Measurements from ENCODE around the gene OR6J1. TPM values are rescaled to one million over a fixed set of nuclear protein-coding genes. Genes with fewer than 3 reads are reported as not detected.

Gene OR6J1
- total RNA-seq, 2 donors from 2014 or later = not detected

DNA sequence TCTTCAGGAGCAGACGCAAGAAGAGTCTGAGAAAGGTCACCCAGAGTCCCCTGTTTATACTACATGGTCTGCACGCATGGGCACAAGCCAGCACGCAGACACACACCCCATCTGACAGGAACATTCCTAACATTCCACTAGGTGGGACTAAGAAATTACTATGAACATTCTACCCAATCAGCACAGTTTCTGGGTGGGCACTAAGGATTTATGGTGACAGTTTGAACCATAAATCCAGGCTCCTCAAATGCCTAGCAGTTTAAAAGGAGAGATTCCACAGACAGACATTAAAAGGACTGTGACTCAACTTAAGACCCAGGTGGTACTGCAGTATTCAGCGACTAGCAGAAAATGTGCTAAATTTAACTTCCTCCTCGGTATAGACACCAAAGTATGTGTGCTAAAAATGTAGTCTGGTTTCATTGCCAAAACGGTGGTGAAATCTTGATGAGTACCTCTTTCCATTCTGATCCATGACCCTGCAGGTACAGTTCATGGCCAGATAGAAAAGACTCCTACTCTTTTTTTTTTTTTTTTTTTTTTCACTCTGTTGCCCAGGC lies 29.8 kb downstream of the OR6J1 start:
- H3K4me1 Mint-ChIP-seq (ENCODE audit: low read depth) = no peaks in the 10 kb centered on the region
- H3K4me3 Mint-ChIP-seq = no peak overlapping the region
- H3K27ac Mint-ChIP-seq = no peak overlapping the region
- H3K36me3 Mint-ChIP-seq (ENCODE audit: insufficient read depth in 2 of 2) = peaks cover 3 to 9% of the 10 kb centered on the region in 2 donors
- no peaks in the 10 kb centered on the region for H3K27me3 Mint-ChIP-seq (ENCODE audit: low read depth)
- DNase-seq (no peak), ATAC-seq (replicated peaks in 1 of 2) (no peak)
- peaks cover 0 to 2% of the 10 kb centered on the region in 2 donors for H3K9me3 Mint-ChIP-seq

- Mint-ChIP-seq H3K4me1 (ENCODE audit: low read depth) (no peaks in the 10 kb centered on the region), H3K4me3 (no peak overlapping the region), H3K27me3 (ENCODE audit: low read depth) (no peaks in the 10 kb centered on the region), H3K27ac (no peak overlapping the region), H3K36me3 (ENCODE audit: insufficient read depth in 2 of 2) (peaks cover 3 to 9% of the 10 kb centered on the region in 2 donors), H3K9me3 (peaks cover 0 to 2% of the 10 kb centered on the region in 2 donors)
- ATAC-seq (replicated peaks in 1 of 2) (no peak), DNase-seq (no peak)
Measured at GRCh38 chr14:22613736-22614239, 30.4 kb downstream of the OR6J1 start.

- Mint-ChIP-seq H3K36me3 (ENCODE audit: insufficient read depth in 2 of 2) (peaks cover 3 to 9% of the 10 kb centered on the region in 2 donors), H3K27ac (no peak overlapping the region), H3K9me3 (peaks cover 0 to 2% of the 10 kb centered on the region in 2 donors), H3K27me3 (ENCODE audit: low read depth) (no peaks in the 10 kb centered on the region), H3K4me3 (no peak overlapping the region), H3K4me1 (ENCODE audit: low read depth) (no peaks in the 10 kb centered on the region)
- ATAC-seq (replicated peaks in 1 of 2) = no peak
- DNase-seq = no peak
Measured at GRCh38 chr14:22613106-22613695, 31.0 kb downstream of the OR6J1 start.

DNA sequence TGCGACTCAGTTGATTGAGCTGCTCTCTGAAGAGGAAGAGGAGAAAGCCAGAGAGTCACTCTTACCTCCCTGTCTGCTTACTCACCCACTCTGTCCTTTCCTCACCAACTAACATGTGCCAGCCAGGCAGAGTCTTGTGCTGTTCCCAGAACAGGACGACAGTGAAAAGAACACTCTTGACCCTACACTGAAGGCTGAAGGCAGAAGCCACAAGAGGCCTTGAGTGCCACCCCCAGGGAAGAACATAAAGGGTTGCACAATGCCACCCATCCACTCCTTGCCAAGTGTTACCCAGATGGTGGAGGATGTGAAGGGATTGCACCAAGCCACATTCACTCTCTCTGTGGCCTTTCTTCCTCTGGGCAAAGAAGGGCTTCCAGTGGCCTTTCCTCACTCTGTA lies 33.2 kb downstream of the OR6J1 start:
- Mint-ChIP-seq H3K9me3 (no peaks in the 10 kb centered on the region), H3K4me1 (ENCODE audit: low read depth) (no peaks in the 10 kb centered on the region), H3K36me3 (ENCODE audit: insufficient read depth in 2 of 2) (peaks cover 3 to 8% of the 10 kb centered on the region in 2 donors), H3K27ac (no peak overlapping the region), H3K27me3 (ENCODE audit: low read depth) (no peaks in the 10 kb centered on the region), H3K4me3 (no peak overlapping the region)
- DNase-seq (no peak), ATAC-seq (replicated peaks in 1 of 2) (no peak)

GRCh38 chr14:22607291-22607690 lies 36.9 kb downstream of the OR6J1 start:
- no peak overlapping the region for H3K4me3 Mint-ChIP-seq
- H3K27me3 Mint-ChIP-seq (ENCODE audit: low read depth) = no peaks in the 10 kb centered on the region
- H3K27ac Mint-ChIP-seq = no peak overlapping the region
- ATAC-seq (replicated peaks in 1 of 2) (no peak), DNase-seq (no peak)
- H3K36me3 Mint-ChIP-seq (ENCODE audit: insufficient read depth in 2 of 2) = peaks cover 8 to 12% of the 10 kb centered on the region in 2 donors
- H3K4me1 Mint-ChIP-seq (ENCODE audit: low read depth) = peaks cover 3% of the 10 kb centered on the region
- H3K9me3 Mint-ChIP-seq = no peaks in the 10 kb centered on the region

DNA sequence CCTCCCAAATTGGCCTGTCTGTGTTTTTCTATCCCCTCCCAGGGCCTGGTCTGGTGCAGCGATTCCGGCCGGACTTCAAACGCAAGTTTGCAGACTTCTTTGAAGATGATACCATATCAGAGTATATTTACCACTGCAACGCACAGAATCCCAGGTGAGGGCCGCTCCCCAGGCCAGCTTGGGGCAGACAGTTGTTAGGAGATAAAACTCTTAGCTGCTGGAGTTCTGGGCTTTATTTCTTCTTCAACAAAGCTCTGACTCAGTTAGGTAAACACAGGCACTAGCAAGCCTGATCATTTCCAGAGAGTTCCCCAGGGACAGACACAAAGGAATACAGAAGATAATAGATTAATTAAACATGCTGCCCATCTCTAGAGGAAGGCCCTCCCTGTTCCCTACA lies 37.8 kb downstream of the OR6J1 start:
- Mint-ChIP-seq H3K4me1 (ENCODE audit: low read depth) (peaks cover 8% of the 10 kb centered on the region), H3K27ac (no peak overlapping the region), H3K9me3 (no peaks in the 10 kb centered on the region), H3K27me3 (ENCODE audit: low read depth) (no peaks in the 10 kb centered on the region), H3K36me3 (ENCODE audit: insufficient read depth in 2 of 2) (peaks cover 10 to 14% of the 10 kb centered on the region in 2 donors), H3K4me3 (no peak overlapping the region)
- ATAC-seq (replicated peaks in 1 of 2) (no peak), DNase-seq (no peak)

GRCh38 chr14:22602862-22603261 lies 41.3 kb downstream of the OR6J1 start:
- H3K4me3 Mint-ChIP-seq = no peak overlapping the region
- no peaks in the 10 kb centered on the region for H3K27me3 Mint-ChIP-seq (ENCODE audit: low read depth)
- ATAC-seq (replicated peaks in 1 of 2) (no peak), DNase-seq (no peak)
- no peak overlapping the region for H3K27ac Mint-ChIP-seq
- H3K4me1 Mint-ChIP-seq (ENCODE audit: low read depth) = peaks cover 31% of the 10 kb centered on the region
- peaks cover 8 to 10% of the 10 kb centered on the region in 2 donors for H3K36me3 Mint-ChIP-seq (ENCODE audit: insufficient read depth in 2 of 2)
- H3K9me3 Mint-ChIP-seq = no peaks in the 10 kb centered on the region

- H3K9me3 Mint-ChIP-seq = no peaks in the 10 kb centered on the region
- no peak overlapping the region for H3K4me3 Mint-ChIP-seq
- DNase-seq (no peak), ATAC-seq (replicated peaks in 1 of 2) (no peak)
- H3K27ac Mint-ChIP-seq = no peak overlapping the region
- H3K27me3 Mint-ChIP-seq (ENCODE audit: low read depth) = no peaks in the 10 kb centered on the region
- peaks cover 9 to 10% of the 10 kb centered on the region in 2 donors for H3K36me3 Mint-ChIP-seq (ENCODE audit: insufficient read depth in 2 of 2)
- peaks cover 37% of the 10 kb centered on the region for H3K4me1 Mint-ChIP-seq (ENCODE audit: low read depth)
Measured at GRCh38 chr14:22601996-22602395, 42.2 kb downstream of the OR6J1 start.

- H3K9me3 Mint-ChIP-seq = no peaks in the 10 kb centered on the region
- peaks cover 37% of the 10 kb centered on the region for H3K4me1 Mint-ChIP-seq (ENCODE audit: low read depth)
- no peak for ATAC-seq (replicated peaks in 1 of 2)
- no peak overlapping the region for H3K4me3 Mint-ChIP-seq
- no peak overlapping the region for H3K27ac Mint-ChIP-seq
- no peak for DNase-seq
- H3K27me3 Mint-ChIP-seq (ENCODE audit: low read depth) = no peaks in the 10 kb centered on the region
- peaks cover 9 to 10% of the 10 kb centered on the region in 2 donors for H3K36me3 Mint-ChIP-seq (ENCODE audit: insufficient read depth in 2 of 2)
Measured at GRCh38 chr14:22601456-22601855, 42.7 kb downstream of the OR6J1 start.

DNA sequence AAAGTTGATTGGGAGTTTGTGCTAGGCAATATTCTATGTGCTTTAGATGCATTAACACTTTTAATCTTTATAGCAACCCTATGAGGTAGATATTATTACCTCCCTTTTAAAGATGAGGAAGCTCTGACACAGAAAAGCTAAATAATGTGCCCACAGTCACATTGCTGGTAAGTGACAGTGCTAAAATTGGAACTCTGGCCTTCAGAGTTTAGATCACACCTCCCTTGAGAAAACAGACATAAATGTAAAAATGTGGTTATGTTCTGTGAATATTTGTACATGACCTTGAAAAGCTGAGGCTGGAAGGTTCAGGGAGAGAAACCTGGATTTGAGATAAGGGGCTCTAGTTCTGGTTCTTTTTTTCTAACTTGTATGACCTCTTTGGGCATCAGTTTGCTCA lies 44.1 kb downstream of the OR6J1 start:
- Mint-ChIP-seq H3K4me3 (peak overlapping the region in 1 of 2 donors; percentile 95), H3K36me3 (ENCODE audit: insufficient read depth in 2 of 2) (peaks cover 5 to 10% of the 10 kb centered on the region in 2 donors), H3K27me3 (ENCODE audit: low read depth) (no peaks in the 10 kb centered on the region), H3K4me1 (ENCODE audit: low read depth) (peaks cover 37% of the 10 kb centered on the region), H3K27ac (peak overlapping the region; percentile 14), H3K9me3 (no peaks in the 10 kb centered on the region)
- ATAC-seq (replicated peaks in 1 of 2) (no peak), DNase-seq (no peak)

DNA sequence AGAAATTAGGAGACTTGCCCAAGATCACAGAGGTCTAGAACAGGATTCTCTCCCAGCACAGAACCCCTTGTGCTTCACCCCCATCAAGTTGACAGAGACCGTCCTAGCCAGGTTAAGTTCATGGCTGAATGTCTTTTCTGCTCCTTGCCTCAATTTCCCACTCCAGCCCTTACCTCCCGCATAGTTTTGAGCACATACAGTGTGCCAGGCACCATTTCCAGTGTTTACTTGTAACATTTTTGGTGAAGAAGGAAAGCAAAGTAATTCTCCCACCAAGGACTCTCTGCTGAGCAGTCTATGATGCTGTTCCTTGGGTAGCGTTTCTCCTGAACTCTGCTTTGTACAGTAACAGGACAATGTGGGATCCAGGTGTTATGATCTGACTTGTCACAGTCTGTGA lies 44.8 kb downstream of the OR6J1 start:
- Mint-ChIP-seq H3K27ac (peak overlapping the region; percentile 54), H3K9me3 (no peaks in the 10 kb centered on the region), H3K4me1 (ENCODE audit: low read depth) (peaks cover 39% of the 10 kb centered on the region), H3K27me3 (ENCODE audit: low read depth) (no peaks in the 10 kb centered on the region), H3K4me3 (peak overlapping the region; percentile 95), H3K36me3 (ENCODE audit: insufficient read depth in 2 of 2) (peaks cover 5 to 10% of the 10 kb centered on the region in 2 donors)
- DNase-seq = no peak
- no peak for ATAC-seq (replicated peaks in 1 of 2)

DNA sequence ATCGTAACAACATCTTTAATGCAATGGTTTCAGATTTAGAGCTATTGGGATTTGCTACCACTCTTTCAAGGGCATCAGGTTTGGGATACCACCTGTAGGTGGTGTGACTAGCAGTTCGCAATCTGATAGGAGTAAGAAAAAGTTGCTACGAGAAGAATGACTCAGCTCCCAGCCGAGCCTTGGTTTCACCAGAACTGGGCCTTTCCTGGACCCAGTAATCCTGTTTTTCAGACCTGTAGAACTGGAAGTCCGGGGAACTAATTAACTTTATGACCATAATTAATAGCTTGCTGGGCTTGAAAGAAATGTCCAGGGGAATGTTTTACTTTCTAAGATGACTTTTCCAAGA lies 45.3 kb downstream of the OR6J1 start:
- peak; percentile 77 to 84 for ATAC-seq (replicated peaks in 1 of 2)
- Mint-ChIP-seq H3K9me3 (no peaks in the 10 kb centered on the region), H3K4me3 (peak overlapping the region; percentile 95), H3K27ac (peak overlapping the region; percentile 54), H3K27me3 (ENCODE audit: low read depth) (no peaks in the 10 kb centered on the region), H3K36me3 (ENCODE audit: insufficient read depth in 2 of 2) (peaks cover 5 to 10% of the 10 kb centered on the region in 2 donors), H3K4me1 (ENCODE audit: low read depth) (peaks cover 44% of the 10 kb centered on the region)
- peak; percentile 56 to 58 for DNase-seq

DNA sequence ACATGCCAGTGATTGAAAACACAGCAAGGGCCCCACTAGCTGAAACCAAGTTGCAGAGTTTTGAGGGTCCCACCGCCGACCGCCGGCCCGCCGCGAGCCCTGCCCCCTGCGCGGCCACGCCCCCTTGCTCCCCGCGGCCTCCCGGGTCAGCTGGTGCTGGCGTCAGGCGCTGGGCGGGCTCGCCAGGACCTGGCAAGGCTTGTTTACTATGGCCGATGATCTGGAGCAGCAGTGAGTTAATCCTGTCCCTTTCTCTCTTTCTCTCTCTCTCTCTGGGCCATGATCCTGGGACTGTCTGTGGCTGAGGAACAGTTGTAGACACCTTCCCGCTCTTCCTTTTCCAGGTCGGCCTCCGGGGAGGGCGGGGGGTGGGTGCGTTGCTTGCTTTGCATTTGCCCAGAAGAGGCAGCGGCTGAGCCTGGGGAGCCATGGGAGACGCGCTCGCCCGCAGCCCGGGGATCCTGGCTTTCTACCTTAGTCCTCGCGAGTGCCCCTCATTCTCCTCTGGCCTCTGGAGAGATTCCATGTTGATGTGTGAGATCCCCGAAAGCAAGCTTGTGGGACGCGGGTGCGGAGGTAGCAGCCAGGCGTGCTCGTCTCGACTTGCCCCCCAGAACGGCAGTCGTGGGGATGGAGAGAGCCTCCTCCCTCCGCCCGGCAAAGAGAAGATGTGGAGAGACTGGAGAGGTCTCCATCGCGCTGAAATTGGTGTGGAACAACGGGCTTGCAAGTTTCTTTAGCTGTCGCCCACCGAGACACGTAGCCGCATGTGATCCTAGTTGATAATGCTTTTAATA lies 45.9 kb downstream of the OR6J1 start, which contains the start of gene ABHD4:
ABHD4 (plus strand) TSS at position 202 of the 797 bp plus-strand sequence; CDS start at position 209, 7 bp downstream.
- Mint-ChIP-seq H3K36me3 (ENCODE audit: insufficient read depth in 2 of 2) (peaks cover 5 to 10% of the 10 kb centered on the region in 2 donors), H3K27me3 (ENCODE audit: low read depth) (no peaks in the 10 kb centered on the region), H3K4me1 (ENCODE audit: low read depth) (peaks cover 50% of the 10 kb centered on the region), H3K27ac (peak within 1 kb of the TSS; percentile 88), H3K9me3 (no peaks in the 10 kb centered on the region), H3K4me3 (peak within 1 kb of the TSS; percentile 95)
- DNase-seq = peak; percentile 82 to 85
- ATAC-seq (replicated peaks in 1 of 2) = peak; percentile 92

Measured in activated T-cell treated with anti-CD3 and anti-CD28 coated beads, Interleukin-2, amount 50 U/mL, for 72 hours (primary cell).